Gastrocnemius medialis (tissue), 4 donors: ENCODE measurements around the gene MRPL19. TPM values are rescaled to one million over a fixed set of nuclear protein-coding genes. Genes with fewer than 3 reads are reported as not detected.

ENCODE experiments used
- ATAC-seq, 2 donors: fragments of 150-250 bp; one replicate each; pipeline ENCODE4 v1.9.1; 2016
- DNase-seq, 2 donors: peaks; one replicate each; pipeline ENCODE4 v3.0.0-alpha.2; 2019
- H3K27ac ChIP-seq, 4 donors: fragments of 200-600 bp; sonication (generic); 1 replicate in 1 of 4; 2 replicates in 3 of 4; pipeline ENCODE4 v1.5.1; 2016 to 2018; ENCODE audit warnings: mild to moderate bottlenecking in 2 of 4, moderate library complexity in 1 of 4
- H3K27me3 ChIP-seq, 3 donors: fragments of 200-600 bp; sonication (generic) in 2 of 3; 1 replicate in 1 of 3; 2 replicates in 2 of 3; pipeline versions ENCODE4 v1.5.1 to v1.6.0; 2016 to 2019; ENCODE audit warnings: mild to moderate bottlenecking in 1 of 3, moderate library complexity in 1 of 3
- H3K36me3 ChIP-seq, 2 donors: fragments of 200-600 bp; sonication (generic) in 1 of 2; one replicate each; pipeline ENCODE4 v1.5.1; 2017 to 2018
- H3K4me1 ChIP-seq, 2 donors: fragments of 200-600 bp; sonication (generic) in 1 of 2; one replicate each; pipeline ENCODE4 v1.5.1; 2016 to 2017; ENCODE audit warnings: mild to moderate bottlenecking in 2 of 2
- H3K4me3 ChIP-seq, 4 donors: fragments of 200-600 bp; sonication (generic) in 3 of 4; 1 replicate in 1 of 4; 2 replicates in 3 of 4; pipeline ENCODE4 v1.5.1; 2016 to 2019; ENCODE audit warnings: mild to moderate bottlenecking in 2 of 4
- H3K9me3 ChIP-seq, 3 donors: fragments of 200-600 bp; sonication (generic) in 2 of 3; 1 replicate in 1 of 3; 2 replicates in 2 of 3; pipeline ENCODE4 v1.5.1; 2016 to 2019
- POLR2A ChIP-seq, 2 donors: fragments of 450-650 bp; IDR thresholded peaks; one replicate each; pipeline ENCODE4 v1.6.1; 2017; ENCODE audit warnings: antibody characterized with exemption in 2 of 2, mild to moderate bottlenecking in 2 of 2, moderate library complexity in 2 of 2
- in situ Hi-C, 4 donors: fragments of 200-750 bp; cut with MboI; loops; one replicate each; pipeline versions ENCODE4 v1.15.0 to v1.8.0; 2017; ENCODE audit warnings: low sequenced_read_pairs in 4 of 4
- intact Hi-C: fragments of 100-400 bp; cut with DNase I; formaldehyde crosslinking; loops from one replicate; pipeline ENCODE4 v1.15.1; 2023; ENCODE audit warnings: low total_unique reads
- total RNA-seq, 4 donors: library from RNA; depleted of rRNA; stranded (reverse); fragments of >200 nt; gene quantifications; one replicate each; pipeline versions ENCODE4 v1.1.0 to v1.2.3, GENCODE V29; 2016
- TF ChIP-seq, protein P1 (sequence below), 5 experiments: fragments of 450-650 bp in 3 of 5; fragments of 200-600 bp in 2 of 5; sonication (generic) in 2 of 5; IDR thresholded peaks in 4 of 5; conservative IDR thresholded peaks in 1 of 5; 1 replicate in 4 of 5; 2 replicates in 1 of 5; pipeline ENCODE4 v1.5.1; 2016 to 2019; ENCODE audit warnings: antibody characterized with exemption in 5 of 5, mild to moderate bottlenecking in 3 of 5, moderate library complexity in 3 of 5

Gene MRPL19
- total RNA-seq, 4 donors from 2014 or later = 25.4 to 95.3 (median 69.8) TPM

DNA sequence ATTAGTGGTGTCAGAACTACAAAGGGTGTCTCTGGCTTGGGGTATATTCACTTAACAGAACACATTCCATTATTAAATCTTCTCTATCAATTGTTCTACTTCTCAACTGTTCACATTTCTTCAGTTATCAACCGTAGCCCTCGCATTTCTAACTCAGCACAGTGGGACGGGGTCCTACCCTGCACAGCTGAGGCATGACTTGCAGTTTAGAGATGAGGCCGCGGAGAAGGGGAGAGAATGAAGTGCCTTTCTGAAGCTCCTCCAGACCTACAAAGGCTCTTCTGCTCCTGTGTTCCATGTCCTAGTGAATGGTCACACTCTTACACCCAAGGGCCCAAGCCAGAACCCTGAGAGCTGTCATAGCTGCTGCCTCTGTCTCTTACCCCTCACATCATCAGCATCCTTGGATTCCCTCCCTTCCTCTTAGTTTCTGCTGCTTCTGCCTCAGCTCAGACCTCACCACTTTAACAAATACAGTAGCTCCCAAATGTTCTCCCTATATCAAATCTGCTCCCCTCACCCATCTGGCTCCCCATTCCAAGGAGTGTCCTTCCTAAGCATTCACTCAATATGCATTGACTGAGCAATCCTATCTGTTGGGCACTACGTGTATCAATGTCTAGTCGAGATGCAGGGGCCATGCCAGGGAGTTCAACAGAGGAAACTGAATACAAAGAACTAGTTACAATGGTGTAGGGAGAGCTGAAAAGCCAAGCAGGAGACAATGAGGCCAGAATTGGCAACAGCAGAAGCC, 34.3 kb upstream of the MRPL19 start:
- Histone ChIP-seq H3K27me3 (peaks cover 2 to 17% (median 7%) of the 10 kb centered on the region in 3 donors), H3K4me1 (peaks cover 0 to 6% of the 10 kb centered on the region in 2 donors), H3K27ac (no peak overlapping the region), H3K9me3 (no peaks in the 10 kb centered on the region), H3K4me3 (no peak overlapping the region), H3K36me3 (no peaks in the 10 kb centered on the region)
- intact Hi-C loops (no loop called here), in situ Hi-C loops (loop anchor here in 3 of 4 donors (25.0 kb wide), 3 partner anchors 150 to 925 kb away; no protein-coding TSS in a partner anchor)
- TF ChIP-seq, protein P1, sequence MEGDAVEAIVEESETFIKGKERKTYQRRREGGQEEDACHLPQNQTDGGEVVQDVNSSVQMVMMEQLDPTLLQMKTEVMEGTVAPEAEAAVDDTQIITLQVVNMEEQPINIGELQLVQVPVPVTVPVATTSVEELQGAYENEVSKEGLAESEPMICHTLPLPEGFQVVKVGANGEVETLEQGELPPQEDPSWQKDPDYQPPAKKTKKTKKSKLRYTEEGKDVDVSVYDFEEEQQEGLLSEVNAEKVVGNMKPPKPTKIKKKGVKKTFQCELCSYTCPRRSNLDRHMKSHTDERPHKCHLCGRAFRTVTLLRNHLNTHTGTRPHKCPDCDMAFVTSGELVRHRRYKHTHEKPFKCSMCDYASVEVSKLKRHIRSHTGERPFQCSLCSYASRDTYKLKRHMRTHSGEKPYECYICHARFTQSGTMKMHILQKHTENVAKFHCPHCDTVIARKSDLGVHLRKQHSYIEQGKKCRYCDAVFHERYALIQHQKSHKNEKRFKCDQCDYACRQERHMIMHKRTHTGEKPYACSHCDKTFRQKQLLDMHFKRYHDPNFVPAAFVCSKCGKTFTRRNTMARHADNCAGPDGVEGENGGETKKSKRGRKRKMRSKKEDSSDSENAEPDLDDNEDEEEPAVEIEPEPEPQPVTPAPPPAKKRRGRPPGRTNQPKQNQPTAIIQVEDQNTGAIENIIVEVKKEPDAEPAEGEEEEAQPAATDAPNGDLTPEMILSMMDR (IDR thresholded peaks at IDR 0.05 in 4 of 5, conservative IDR thresholded peaks at IDR 0.05 in 1 of 5) = no peak
- TF ChIP-seq POLR2A (IDR thresholded peaks at IDR 0.05) = no peak
- DNase-seq = no peak
- ATAC-seq = no peak

DNA sequence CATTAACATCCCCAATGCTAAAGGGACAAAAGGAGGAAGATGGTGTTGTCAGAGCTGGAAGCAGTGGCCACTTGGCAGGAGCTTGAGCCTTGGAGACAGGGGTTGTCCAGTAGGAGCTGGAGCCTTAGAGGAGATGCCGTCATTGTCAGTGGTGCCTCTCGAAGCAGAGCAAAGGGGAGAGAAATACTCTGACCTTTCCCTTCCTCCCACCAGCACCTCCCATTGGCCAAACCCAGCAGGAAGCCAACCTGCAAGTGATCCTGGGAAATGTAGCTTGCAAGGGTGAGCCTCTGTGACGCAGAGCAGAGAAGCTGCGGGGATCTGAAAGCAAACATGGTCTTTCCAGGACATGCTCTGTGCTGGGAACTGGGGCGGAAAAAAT, 33.7 kb upstream of the MRPL19 start:
- Histone ChIP-seq H3K4me3 (no peak overlapping the region), H3K27ac (no peak overlapping the region), H3K36me3 (no peaks in the 10 kb centered on the region), H3K9me3 (no peaks in the 10 kb centered on the region), H3K4me1 (peaks cover 0 to 6% of the 10 kb centered on the region in 2 donors), H3K27me3 (peaks cover 1 to 11% (median 2%) of the 10 kb centered on the region in 3 donors)
- no peak for DNase-seq
- in situ Hi-C loops = loop anchor here in 3 of 4 donors (25.0 kb wide), 3 partner anchors 151 to 926 kb away; no protein-coding TSS in a partner anchor
- ATAC-seq = no peak
- TF ChIP-seq, protein P1 (IDR thresholded peaks at IDR 0.05 in 4 of 5, conservative IDR thresholded peaks at IDR 0.05 in 1 of 5) = no peak
- no peak for TF ChIP-seq POLR2A (IDR thresholded peaks at IDR 0.05)
- intact Hi-C loops = no loop called here

DNA sequence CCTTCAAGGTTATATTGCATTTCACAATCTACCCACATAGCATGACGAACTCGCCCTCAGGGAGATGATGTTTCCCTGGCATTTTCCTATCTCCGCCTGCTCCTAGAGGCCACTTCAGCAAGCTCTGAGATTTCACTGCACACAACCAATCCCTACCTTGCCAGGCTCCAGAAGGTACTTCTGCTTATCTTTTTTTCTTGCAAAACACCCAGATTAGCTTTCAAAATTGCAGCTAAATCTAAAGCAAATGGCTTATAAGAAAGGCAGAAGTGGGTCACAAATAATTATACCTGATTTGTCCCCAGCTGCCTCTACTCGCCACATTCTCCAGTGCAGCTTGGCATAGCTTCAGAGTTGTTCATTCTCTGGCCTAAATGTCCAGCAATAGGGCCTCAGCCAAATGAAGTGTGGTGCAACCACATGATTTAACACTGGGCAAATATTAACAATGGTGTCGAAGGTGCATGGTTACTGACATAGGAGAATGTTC, 32.4 kb upstream of the MRPL19 start:
- Histone ChIP-seq H3K27me3 (no peaks in the 10 kb centered on the region), H3K4me1 (no peaks in the 10 kb centered on the region), H3K27ac (no peak overlapping the region), H3K4me3 (no peak overlapping the region), H3K9me3 (no peaks in the 10 kb centered on the region), H3K36me3 (no peaks in the 10 kb centered on the region)
- intact Hi-C loops = no loop called here
- no peak for ATAC-seq
- DNase-seq = no peak
- TF ChIP-seq POLR2A (IDR thresholded peaks at IDR 0.05) = no peak
- TF ChIP-seq, protein P1 (IDR thresholded peaks at IDR 0.05 in 4 of 5, conservative IDR thresholded peaks at IDR 0.05 in 1 of 5) = no peak
- in situ Hi-C loops = loop anchor here in 3 of 4 donors (25.0 kb wide), 3 partner anchors 152 to 927 kb away; no protein-coding TSS in a partner anchor

DNA sequence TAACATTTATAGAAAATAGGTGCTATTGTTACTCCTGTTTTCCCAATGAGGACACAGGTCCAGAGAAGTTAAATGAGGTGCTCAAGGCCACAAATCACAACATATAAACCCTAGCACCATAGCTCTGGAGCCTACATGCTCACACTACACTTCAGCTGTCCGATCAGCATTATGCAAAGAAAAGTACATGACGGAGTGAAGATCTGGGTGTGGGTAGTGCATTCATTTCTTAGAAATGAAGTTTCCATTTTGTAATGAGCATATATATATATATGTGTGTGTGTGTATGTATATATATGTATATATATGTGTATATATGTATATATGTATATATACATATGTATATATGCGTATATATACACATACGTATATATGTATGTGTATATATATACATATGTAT, 30.2 kb upstream of the MRPL19 start:
- no peaks in the 10 kb centered on the region for H3K27me3 ChIP-seq
- no peak for DNase-seq
- no peak overlapping the region for H3K27ac ChIP-seq
- in situ Hi-C loops (loop anchor here in 3 of 4 donors (25.0 kb wide), 3 partner anchors 154 to 929 kb away; no protein-coding TSS in a partner anchor), intact Hi-C loops (no loop called here)
- H3K4me3 ChIP-seq = no peak overlapping the region
- TF ChIP-seq, protein P1 (IDR thresholded peaks at IDR 0.05 in 4 of 5, conservative IDR thresholded peaks at IDR 0.05 in 1 of 5) = no peak
- no peaks in the 10 kb centered on the region for H3K36me3 ChIP-seq
- no peaks in the 10 kb centered on the region for H3K9me3 ChIP-seq
- ATAC-seq = no peak
- H3K4me1 ChIP-seq = no peaks in the 10 kb centered on the region
